Measurements from ENCODE around the gene CFLAR.
"Not testable (repeated sequence)": the region's sequence is repeated elsewhere in the genome, so short reads cannot be mapped to it uniquely, and the experiment has no call there.

CFLAR gene

DNA sequence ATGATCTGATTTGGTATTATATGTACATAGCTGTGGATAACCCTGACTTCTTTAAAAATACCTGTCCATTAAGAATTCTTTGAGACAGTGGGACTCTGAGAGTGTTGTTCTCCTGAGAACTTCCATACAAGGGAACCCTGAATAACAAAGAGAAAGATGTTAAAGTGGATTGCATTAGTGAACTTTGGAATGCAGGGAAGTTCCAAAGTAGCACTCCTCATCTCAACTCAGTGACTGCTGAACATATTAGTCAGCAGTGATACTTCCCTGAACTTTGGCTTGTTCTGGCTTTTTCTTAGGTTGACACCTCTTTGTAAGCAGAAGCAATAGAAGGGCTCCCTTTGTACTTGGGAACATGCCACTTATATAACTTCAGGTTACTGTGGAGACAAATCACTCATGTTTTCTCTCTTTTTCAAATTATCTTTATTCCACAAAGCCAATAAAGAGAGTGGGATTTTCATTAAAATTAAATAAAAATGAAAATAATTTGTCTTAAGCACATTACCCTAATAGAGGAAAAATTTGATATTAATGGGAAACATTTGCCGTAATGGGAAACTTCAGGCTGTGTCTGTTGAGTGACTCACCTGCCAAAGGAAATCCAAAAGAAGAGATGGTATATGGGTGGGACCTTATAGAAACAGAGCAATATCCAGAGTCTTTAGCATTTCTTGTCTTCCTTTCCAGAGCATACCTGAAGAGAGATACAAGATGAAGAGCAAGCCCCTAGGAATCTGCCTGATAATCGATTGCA lies 33.3 kb downstream of the CFLAR start:
- DNase-seq, result no peak

DNA sequence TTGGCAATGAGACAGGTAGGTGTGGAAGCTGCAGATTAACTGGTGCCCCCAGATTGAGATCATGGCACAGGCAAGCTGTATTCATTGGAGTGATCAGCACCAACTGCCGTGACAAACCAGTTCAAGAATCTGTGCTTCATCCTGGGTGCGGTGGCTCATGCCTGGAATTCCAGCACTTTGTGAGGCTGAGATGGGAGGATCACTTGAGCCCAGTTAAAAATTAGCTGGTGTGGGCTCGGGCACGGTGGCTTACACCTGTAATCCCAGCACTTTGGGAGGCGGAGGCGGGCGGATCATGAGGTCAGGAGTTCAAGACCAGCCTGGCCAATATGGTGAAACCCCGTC lies 33.8 kb downstream of the CFLAR start:
- DNase-seq, result not testable (repeated sequence)

DNA sequence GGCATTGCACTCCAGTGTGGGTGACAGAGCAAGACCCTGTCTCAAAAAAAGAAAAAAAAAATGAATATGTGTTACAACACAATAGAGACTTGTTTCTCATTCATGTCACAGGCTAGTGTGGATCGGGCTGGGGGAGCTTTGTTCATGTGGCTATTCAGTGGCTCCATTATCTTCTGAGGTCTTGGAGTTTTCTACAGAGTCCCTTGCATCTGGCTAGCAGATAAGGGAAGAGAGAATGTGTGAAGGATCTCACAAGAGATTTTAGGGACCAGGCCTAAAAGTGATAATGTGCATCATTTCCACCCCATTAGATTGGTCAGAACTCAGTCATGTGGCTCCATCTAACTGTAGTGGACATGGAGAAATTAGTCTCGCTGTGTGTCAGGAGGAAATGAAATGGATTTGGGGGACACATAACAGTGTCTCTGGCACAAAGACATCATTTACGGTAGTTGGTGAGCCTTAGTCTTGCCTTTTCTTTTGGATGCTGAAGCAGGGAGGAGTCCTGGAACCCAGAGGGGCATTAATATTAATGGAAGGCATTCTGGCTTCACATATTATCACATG lies 34.6 kb downstream of the CFLAR start:
- no peak for DNase-seq

DNA sequence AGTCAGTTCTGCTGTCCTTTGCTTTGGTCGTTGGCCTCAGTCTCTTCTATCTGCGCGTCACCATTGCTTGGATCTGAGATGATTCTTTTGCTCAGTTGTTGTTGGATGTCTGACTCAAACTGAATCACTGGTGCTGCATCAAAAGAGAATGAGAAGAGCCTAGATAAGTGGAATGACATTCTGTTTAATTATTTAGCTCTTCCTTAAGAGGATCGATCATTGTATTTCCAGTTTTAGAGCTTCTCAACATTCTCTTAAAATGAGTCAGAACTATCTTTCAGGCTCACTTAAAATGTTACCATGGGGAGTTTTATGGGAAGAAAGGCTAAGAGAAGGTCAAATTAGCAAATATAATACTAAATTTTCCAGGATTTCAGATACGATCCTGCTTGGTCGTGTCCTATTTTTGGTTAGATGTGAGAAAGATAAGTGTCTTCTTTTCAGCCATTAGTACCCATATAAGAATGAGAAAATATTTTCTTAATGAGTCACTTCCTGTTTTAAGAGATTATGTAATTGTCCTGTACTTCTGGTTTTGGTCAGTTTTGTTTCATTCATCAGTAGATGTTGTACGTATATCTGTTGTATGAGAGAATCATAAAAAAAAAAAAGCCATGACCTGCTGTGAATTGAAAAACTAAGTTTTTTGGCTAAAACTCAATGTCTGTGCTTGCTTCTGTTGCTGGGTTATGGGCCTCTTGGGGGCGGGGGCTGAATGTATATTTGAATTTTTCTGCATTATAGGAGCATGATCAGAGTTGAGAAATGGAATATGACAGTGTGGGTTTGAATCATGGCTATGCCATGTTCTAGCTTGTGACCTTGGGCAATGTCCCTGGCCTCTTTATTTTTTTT lies 35.4 kb downstream of the CFLAR start:
- DNase-seq, result peak in 1 of 2 donors; percentile 76

DNA sequence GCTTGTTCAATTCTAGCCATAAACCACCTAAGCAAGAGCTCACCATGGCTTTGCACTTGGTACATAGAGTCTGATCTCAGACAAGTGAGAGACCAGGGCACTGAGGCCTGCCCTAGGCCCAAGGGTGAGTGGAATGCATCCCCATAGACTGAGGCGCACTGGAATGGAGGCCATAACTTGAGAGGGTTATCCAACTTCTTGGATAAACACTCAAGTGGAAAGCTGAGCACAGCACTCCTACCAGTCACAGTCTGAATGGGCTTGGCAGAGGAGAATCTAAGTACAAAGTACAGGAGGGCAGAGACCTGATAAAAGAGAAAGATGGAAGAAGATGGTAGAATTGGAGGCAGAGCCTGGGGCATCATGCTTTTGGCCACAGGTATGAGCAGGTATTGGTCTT lies 36.6 kb downstream of the CFLAR start:
- DNase-seq, result no peak

DNA sequence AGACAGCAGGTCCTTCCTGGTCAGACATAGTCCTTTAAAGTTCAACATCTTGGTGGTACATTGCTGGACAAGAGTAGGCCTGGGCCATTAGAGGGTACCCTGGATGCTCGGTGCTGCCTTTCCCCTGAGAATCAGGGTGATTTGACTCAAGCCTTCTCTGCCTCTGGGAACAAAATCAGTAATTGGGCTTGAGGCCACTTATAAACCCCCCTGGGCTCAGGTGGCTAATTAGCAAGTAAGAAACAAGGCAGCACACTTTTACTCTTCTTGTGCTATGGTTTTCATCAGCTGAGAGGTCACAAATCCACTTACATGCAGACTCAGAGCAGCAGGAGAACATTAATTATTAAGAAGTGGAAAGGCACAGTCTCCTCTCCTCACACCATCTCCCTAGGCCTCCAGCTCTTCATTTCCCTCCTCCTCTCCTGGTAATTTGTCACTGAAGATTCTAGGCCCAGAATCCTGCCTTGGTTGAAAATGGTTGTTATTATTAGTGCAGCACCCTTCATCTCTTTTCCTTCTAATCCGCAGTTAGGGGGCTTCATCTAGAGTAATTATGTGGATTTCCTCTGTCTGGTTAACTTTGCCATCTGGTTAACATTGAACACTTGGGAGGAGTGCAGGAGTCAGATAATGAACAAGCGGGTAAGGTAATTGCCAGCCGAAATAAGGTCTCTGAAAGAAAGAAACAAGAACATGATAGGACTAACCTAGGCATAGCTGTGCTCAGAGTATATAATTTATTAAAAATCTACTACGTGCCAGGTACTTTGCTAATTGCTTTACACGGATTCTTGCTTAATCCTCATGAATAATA lies 37.2 kb downstream of the CFLAR start:
- DNase-seq, result no peak

DNA sequence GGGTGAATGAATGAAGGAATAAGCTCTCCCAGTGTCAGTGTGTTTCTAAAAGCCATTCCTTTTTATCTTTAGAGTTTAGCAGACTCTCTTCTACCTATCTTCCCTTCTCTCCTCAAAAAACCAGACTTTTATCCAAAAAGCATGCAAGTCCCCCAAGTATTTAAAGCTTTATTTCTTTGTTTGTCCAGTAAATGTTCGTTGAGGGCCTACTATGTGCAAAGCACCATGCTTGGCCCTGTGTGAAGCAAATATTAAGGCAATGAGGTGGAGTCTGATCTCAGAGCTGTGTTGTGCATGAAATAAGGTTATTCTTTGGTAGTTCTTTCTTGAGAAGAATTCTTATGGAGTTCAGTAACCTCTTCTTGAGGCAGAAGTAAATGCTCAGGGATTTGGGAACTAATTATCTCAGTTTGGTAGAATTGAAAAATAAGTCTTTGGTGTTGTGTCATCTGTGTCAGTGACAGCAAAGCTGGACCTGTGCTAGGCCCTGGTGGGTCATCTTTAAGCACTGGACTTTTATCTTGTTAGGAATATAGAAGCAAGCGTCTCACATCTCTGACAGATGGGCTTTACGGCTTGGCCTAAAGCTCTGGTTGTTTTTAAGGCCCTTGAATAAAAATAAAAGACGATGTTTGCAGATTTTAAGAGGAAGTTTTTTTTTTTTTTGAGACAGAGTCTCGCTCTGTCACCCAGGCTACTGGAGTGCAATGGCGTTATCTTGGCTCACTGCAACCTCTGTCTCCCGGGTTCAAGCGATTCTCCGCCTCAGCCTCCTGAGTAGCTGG lies 38.8 kb downstream of the CFLAR start:
- DNase-seq, result no peak

DNA sequence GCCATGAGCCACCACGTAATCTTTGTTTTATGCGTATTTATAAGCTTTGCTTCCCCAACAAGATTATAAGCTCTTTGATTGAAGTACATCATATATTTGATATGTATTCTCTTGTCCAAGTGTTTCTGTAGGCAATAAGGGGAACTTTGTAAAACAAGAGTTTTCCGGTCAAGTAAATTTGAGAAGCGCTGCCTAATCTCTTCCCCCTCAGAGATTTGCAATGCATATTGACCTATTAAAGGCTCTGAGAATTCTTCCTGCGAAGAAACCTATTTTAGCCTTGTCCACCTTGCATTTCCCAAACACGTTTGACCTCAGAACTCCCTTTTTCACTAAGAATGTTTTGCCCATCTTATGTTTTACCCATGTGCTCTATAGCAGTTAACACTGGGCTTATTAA lies 40.1 kb downstream of the CFLAR start:
- no peak for DNase-seq

DNA sequence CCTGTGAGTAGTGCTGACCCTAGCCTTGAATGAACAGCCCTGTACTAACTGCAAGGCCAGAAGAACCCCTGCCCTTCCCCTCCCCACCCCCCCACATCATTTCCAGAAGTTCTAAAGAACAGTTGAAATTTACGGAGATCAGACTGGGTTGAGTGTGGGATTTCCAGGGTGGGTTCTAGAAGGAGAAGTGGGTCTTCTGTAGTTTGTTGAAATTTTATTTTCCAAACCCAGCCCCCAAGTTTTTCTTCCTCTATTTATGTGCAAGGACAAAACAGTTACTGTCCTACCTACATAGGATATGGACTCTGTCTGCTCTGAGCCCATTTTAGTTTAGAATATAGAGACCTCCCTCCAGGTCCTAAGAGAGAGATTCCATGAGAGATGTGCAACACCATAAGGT lies 40.7 kb downstream of the CFLAR start:
- no peak for DNase-seq

DNA sequence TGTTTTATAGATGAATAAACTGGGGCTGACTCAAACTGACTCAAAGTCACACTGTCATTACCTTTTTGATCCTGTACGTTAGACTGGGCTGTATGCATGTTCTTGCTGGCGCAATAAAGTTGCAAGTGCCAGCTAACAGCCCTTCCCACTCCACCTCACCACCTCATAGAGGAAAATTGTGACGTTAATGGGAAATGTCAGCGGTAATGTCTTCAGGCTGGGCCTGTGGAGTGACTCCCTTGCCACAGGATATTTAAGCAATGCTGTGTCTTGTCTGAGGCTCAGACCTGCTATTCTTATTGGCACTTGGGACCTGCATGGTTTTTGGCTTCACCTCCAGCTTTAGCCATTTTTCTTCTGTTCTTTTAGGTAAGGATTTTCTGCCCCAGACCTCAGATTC lies 41.7 kb downstream of the CFLAR start:
- DNase-seq, result no peak

DNA sequence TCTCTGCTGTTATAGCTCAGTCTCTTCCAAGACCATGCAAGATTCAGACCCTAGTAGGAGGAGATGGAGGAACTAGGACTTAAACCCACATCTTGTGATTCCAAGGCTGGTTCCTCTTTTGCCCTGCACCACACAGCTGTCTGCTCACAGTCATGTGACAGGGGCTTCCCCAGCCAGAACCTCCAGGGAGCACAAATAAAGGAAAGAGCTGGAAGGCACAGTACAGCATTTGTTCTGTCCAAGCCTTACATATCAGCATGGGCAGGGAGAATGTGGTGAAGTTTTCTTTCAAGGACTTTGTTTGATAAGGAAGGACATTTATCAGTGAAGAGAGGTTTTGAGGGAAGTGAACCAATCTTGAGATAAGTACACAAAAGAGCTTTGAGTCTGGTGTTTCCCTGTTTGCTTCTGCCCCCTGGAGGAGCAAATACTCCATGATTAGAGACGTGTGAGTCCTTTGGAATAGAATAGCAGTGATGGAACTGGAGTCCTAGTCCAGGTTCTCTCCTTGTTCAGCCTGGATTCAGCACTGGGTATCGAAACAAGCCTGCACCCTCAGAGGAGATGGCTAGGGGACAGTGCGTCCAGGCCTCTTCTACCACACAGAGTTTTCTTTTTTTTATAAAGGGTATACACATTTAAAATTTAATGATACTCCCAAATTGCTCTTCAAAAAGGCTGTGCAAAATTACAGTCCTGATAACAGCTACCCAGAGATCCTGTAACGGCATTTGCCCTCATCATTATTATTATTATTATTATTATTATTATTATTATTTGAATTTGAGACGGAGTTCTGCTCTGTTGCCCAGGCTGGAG lies 42.4 kb downstream of the CFLAR start:
- DNase-seq, result peak; percentile 31 to 97

DNA sequence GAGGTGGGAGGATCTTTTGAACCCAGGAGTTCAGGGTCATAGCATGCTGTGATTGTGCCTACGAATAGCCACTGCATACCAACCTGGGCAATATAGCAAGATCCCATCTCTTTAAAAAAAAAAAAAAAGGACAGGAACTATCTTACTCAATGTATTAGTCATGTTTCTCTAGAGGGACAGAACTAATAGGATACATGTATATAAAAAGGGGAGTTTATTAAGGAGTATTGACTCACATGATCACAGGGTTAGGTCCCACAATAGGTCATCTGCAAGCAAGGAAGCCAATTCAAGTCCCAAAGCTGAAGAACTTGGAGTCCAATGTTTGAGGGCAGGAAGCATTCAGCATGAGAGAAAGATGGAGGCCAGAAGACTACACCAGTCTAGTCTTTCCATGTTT lies 48.2 kb downstream of the CFLAR start:
- DNase-seq, result no peak

DNA sequence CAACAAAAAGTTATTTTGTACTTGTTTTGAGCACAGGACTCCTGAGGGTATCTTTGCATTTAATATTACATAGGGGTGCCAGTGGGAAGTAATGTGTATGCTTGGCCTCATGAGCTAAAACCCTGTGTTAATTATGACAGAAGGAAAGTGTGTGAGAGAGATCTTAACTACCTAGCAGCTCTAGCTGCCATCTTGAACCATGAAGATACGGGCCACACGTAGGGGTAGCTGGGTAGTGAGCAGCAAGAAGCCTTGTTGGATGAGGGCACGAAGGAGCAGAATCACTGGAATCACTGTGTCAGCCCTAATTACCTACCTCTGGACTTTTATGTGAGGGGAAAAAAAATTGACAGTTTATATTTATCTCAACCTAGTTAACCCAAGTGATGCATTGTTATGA lies 51.6 kb downstream of the CFLAR start:
- DNase-seq, result no peak

DNA sequence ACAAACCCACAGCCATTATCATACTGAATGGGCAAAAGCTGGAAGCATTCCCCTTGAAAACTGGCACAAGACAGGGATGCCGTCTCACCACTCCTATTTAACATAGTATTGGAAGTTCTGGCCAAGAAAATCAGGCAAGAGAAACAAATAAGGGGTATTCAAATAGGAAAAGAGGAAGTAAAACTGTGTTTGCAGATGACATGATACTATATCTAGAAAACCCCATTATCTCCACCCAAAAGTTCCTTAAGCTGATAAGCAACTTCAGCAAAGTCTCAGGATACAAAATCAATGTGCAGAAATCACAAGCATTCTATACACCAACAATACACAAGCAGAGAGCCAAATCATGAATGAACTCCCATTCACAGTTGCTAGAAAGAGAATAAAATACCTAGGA lies 52.5 kb downstream of the CFLAR start:
- DNase-seq, result not testable (repeated sequence)

DNA sequence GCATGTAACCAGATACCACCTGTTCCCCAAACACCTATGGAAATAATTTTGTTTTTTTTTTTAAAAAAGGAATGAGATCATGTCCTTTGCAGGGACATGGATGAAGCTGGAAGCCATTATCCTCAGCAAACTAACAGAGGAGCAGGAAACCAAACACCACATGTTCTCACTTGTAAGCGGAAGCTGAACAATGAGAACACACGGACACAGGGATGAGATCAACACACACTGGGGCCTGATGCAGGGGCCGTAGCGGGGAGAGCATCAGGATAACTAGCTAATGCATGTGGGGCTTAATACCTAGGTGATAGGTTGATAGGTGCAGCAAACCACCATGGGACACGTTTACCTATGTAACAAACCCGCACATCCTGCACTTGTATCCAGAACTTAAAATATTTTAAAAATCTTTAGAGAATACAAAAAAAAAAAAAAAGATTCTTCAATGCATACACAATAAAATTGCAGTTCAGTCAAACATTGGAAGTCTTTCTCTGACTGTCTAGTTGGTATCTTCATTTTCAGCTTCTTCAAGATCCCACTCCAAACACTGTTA lies 55.4 kb downstream of the CFLAR start:
- no peak for DNase-seq

DNA sequence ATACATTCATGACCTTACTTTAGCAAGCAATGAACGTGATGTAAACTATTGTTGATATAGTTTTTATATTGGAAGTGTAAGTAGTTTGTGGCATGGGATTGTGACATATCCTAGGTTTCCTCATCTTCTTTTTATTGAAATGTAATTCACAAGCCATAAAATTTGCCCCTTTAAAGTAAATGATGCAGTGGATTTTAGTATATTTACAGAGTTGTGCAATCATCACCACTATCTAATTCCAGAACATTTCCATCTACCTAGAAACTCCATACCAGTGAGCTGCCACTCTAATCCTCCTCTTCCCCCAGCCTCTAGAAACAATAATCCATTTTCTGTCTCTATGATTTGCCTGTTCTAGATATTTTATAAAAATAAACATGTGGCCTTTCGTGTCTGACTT lies 56.3 kb downstream of the CFLAR start:
- DNase-seq, result no peak

DNA sequence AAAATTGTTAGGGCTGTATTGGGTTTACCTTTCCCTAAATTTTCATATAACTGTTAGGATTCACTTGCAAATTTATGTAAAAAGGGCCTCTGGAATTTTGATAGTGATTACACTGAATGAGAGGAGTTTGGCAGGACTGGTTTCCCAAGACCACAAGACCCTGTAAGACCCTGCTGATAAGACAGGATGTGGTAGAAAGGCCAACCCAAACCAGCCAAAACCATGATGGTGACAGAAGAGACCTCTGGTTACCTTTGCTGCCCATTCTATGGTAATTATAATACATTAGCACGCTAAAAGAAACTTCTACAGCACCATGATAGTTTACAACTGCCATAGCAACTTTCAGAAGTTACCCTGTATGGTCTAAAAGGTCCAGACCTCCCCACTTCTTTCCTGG lies 58.7 kb downstream of the CFLAR start:
- no peak for DNase-seq

DNA sequence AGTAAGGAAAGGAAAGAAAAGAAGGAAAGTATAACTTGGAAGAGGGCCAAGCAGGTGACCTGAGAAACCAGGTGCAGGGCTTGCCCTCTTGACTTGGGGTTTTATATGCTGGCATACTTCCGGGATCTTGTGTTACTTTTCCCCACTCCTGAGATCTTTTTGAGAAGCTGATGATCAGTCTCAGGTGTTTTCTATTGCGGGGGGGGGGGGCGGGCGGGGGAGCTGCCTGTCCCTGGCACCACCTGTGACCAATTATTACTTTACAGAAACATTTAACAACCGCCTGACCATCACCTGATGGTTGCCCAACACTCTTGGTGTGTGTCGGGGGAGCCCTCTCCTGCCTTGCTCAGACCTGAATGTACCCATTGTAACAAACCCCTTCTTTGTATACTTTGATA lies 60.1 kb downstream of the CFLAR start:
- no peak for DNase-seq

DNA sequence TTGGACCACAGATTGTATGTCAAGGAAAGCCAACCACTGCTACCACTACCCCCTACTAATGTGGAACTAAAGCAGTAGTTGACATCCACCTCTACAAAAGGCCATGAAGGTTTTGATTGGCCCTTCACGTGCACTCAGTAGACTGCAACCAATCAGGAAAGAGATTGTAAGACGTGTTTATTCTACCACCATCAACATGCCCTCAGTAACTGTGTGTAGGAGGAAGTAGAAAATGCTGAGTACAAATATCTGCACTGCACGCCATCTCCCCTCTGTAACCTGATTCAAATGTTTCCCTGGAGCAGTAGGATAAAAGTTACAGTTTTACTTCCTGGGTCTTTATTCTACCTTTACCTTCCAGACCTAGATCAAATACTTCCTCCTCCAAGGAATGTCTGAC lies 64.0 kb downstream of the CFLAR start:
- DNase-seq, result no peak

DNA sequence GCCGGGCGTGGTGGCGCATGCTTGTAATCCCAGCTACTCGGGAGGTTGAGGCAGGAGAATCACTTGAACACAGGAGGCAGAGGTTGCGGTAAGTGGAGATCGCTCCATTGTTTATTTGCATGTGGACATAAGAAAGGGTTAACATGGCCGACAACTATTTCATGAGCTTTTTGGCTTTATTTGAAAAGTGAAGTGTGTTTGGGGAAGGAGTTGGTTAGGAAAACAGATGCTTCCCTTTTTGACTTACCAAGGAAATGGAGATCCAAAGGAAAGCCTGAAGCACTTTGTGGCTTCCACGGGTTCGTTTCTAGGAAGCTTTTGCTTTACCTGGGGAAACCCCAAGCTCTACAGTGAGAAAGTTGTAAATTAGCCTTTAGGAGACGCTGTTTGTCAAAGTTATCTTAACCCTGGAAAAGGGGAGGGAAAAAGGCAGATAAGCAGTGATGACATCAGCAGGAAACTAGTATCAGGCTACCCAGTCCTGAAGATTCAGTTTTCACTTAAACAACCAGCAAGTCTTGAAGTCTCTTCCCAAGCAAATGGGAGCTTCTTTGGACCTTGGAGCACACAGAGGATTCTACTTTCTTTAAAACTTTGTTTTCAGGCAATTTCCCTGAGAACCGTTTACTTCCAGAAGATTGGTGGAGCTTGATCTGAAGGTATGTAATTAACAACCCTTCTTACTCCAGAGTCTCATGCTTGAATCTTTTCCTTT lies 66.8 kb downstream of the CFLAR start, which contains the start of gene CASP10:
Gene CASP10, plus strand, starts transcription at position 492 of the 715 bp plus-strand sequence. CDS start 2,637 bp downstream, outside the sequence.
- DNase-seq, result peak; percentile 5 to 85
